OCI-LY1 (cell line): ENCODE data around the gene CILP.

Experiments used
- H2AFZ ChIP-seq: fragments of 200-600 bp; sonication (generic), shearing (Covaris generic); 2 replicates; pipeline ENCODE4 v1.6.0; 2014; ENCODE audit warnings: antibody characterized with exemption, mild to moderate bottlenecking, low read length
- H3F3A ChIP-seq: fragments of 200-600 bp; sonication (generic), shearing (Covaris generic); 2 replicates; pipeline ENCODE4 v1.6.0; 2014; ENCODE audit warnings: mild to moderate bottlenecking, antibody characterized with exemption, low read length, moderate library complexity; ENCODE audit not compliant: insufficient read depth
- H3K27ac ChIP-seq: fragments of 200-600 bp; sonication (generic); 2 replicates; pipeline ENCODE4 v1.5.1; 2014; ENCODE audit warnings: low read length, mixed run types, mild to moderate bottlenecking, low read depth; ENCODE audit not compliant: poor library complexity, severe bottlenecking
- H3K27me3 ChIP-seq: fragments of 200-600 bp; sonication (generic); 2 replicates; pipeline ENCODE4 v1.6.0; 2014; ENCODE audit warnings: antibody characterized with exemption, mild to moderate bottlenecking, low read length, moderate library complexity; ENCODE audit not compliant: insufficient read depth
- H3K36me3 ChIP-seq: fragments of 200-600 bp; sonication (generic); 2 replicates; pipeline ENCODE4 v1.6.1; 2014; ENCODE audit warnings: mild to moderate bottlenecking, antibody characterized with exemption, low read length, moderate library complexity, mixed read lengths; ENCODE audit not compliant: insufficient read depth
- H3K4me1 ChIP-seq: fragments of 200-600 bp; sonication (generic); 2 replicates; pipeline ENCODE4 v1.5.1; 2014; ENCODE audit warnings: mild to moderate bottlenecking, low read length, moderate library complexity; ENCODE audit not compliant: insufficient read depth, severe bottlenecking
- H3K4me2 ChIP-seq: fragments of 200-600 bp; sonication (generic), shearing (Covaris generic); 2 replicates; pipeline ENCODE4 v1.6.1; 2014; ENCODE audit warnings: low read length
- H3K4me3 ChIP-seq: fragments of 200-600 bp; sonication (generic); 2 replicates; pipeline ENCODE4 v1.5.1; 2014; ENCODE audit warnings: low read length, low read depth, mild to moderate bottlenecking, mixed read lengths; ENCODE audit not compliant: poor library complexity, severe bottlenecking
- H3K79me2 ChIP-seq: fragments of 200-600 bp; shearing (Covaris generic); 2 replicates; pipeline ENCODE4 v1.6.1; 2016; ENCODE audit warnings: mixed run types, low read length, mixed read lengths; ENCODE audit not compliant: insufficient read depth
- H3K9ac ChIP-seq: fragments of 200-600 bp; sonication (generic), shearing (Covaris generic); 2 replicates; pipeline ENCODE4 v1.6.1; 2014; ENCODE audit warnings: mild to moderate bottlenecking, low read length, mixed read lengths
- H3K9me2 ChIP-seq: fragments of 200-600 bp; sonication (generic), shearing (Covaris generic); 2 replicates; pipeline ENCODE4 v1.6.1; 2014; ENCODE audit warnings: low read depth, mild to moderate bottlenecking, low read length, mixed read lengths
- H3K9me3 ChIP-seq: fragments of 200-600 bp; shearing (Covaris generic); 2 replicates; pipeline ENCODE4 v1.6.1; 2014; ENCODE audit warnings: low read length, mixed read lengths
- H4K20me1 ChIP-seq: fragments of 200-600 bp; sonication (generic), shearing (Covaris generic); 2 replicates; pipeline ENCODE4 v1.6.0; 2016; ENCODE audit warnings: mild to moderate bottlenecking, low read length; ENCODE audit not compliant: insufficient read depth
- EZH2 ChIP-seq: fragments of 200-600 bp; sonication (generic), shearing (Covaris generic); IDR thresholded peaks from 2 replicates; pipeline ENCODE4 v1.8.0; 2017; ENCODE audit warnings: borderline replicate concordance, mixed run types, mild to moderate bottlenecking, antibody characterized with exemption, low read length, moderate library complexity, mixed read lengths
- TF ChIP-seq, protein P1 (sequence below): fragments of 200-600 bp; sonication (generic), shearing (Covaris generic); IDR thresholded peaks from 2 replicates; pipeline ENCODE4 v1.5.1; 2017; ENCODE audit warnings: mild to moderate bottlenecking, antibody characterized with exemption, low read length, moderate library complexity, mixed read lengths

CILP gene

DNA sequence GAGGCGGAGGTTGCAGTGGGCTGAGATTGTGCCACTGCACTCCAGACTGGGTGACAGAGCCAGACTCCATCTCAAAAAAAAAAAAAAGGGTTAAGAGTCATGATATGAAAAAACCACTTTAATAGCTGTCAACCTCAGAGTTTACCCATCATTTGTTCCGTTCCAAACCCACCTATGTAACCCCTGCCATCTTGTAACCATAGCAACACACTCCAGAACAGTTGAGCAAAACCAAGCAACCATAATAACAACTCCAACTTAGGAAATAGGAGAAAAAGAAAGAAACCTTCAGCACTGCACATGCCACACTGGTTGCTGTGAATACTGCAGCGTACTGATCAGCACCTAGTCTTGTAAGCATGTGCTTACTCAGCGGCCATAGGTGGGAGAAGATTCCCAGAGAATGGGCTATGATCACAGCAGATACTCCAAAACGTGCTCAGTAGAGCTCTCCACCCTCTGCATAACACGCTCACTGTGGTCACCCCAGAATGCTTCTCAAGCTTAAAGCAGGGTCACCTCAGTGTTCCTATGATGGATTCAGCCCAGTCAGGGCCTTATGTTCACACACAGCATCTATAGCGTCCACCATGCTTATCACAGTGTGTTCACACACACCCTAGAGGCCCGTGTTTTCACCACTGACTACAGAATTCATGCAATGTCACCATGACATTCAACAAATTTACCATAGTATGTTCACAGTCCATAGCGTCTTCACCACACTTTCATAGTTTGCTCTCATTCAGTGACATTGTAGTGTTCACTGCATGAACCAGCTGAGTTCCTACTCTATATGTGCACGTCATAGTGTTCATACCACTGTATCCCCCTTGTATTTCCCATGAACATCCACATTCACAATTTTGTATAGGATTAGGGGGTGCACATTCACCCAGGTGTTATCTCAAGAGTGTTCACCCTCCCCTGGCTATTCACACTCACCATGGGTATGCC is 6.5 kb upstream of the CILP start:
- TF ChIP-seq EZH2: no peak
- Histone ChIP-seq H3K27me3 (no peaks in the 10 kb centered on the region), H3K9ac (no peak overlapping the region), H3K4me3 (no peak overlapping the region), H3K27ac (no peak overlapping the region), H3K4me1 (no peaks in the 10 kb centered on the region), H3K79me2 (no peaks in the 10 kb centered on the region), H3K4me2 (no peak overlapping the region), H3F3A (no peaks in the 10 kb centered on the region), H2AFZ (no peak overlapping the region), H3K36me3 (no peaks in the 10 kb centered on the region), H3K9me3 (no peaks in the 10 kb centered on the region), H3K9me2 (no peaks in the 10 kb centered on the region), H4K20me1 (no peaks in the 10 kb centered on the region)

GRCh38 chr15:65215496-65215895 is 4.2 kb upstream of the CILP start:
- Histone ChIP-seq H3K79me2 (no peaks in the 10 kb centered on the region), H4K20me1 (no peaks in the 10 kb centered on the region), H2AFZ (no peak overlapping the region), H3K36me3 (no peaks in the 10 kb centered on the region), H3K4me1 (peaks cover 12% of the 10 kb centered on the region), H3K4me3 (no peak overlapping the region), H3K4me2 (no peak overlapping the region), H3K27me3 (no peaks in the 10 kb centered on the region), H3K27ac (no peak overlapping the region), H3F3A (no peaks in the 10 kb centered on the region), H3K9ac (no peak overlapping the region), H3K9me3 (no peaks in the 10 kb centered on the region), H3K9me2 (no peaks in the 10 kb centered on the region)
- no peak for TF ChIP-seq EZH2
- TF ChIP-seq, protein P1, sequence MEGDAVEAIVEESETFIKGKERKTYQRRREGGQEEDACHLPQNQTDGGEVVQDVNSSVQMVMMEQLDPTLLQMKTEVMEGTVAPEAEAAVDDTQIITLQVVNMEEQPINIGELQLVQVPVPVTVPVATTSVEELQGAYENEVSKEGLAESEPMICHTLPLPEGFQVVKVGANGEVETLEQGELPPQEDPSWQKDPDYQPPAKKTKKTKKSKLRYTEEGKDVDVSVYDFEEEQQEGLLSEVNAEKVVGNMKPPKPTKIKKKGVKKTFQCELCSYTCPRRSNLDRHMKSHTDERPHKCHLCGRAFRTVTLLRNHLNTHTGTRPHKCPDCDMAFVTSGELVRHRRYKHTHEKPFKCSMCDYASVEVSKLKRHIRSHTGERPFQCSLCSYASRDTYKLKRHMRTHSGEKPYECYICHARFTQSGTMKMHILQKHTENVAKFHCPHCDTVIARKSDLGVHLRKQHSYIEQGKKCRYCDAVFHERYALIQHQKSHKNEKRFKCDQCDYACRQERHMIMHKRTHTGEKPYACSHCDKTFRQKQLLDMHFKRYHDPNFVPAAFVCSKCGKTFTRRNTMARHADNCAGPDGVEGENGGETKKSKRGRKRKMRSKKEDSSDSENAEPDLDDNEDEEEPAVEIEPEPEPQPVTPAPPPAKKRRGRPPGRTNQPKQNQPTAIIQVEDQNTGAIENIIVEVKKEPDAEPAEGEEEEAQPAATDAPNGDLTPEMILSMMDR: no peak

DNA sequence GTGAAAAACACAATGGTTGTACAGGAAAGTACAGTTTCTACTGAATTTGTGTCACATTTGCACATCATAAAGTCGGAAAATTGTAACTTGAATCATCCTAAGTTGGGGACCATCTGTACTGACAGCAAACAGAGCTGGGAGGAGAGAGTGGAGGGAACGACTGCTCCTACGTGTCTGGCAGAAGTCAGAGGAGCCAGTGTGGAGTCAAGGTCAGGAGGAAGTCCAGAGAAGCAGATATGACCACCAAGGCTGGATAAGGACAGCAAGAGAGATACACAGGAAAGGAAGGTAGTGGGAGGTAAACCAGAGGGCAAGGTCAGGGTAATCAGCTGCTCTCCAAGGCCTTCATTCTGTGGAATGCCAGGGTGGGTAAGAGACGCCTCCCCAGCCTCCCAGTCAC is 2.7 kb upstream of the CILP start:
- Histone ChIP-seq H3K27ac (no peak overlapping the region), H3K9ac (no peak overlapping the region), H3F3A (no peaks in the 10 kb centered on the region), H3K4me1 (peaks cover 12% of the 10 kb centered on the region), H3K9me2 (no peaks in the 10 kb centered on the region), H2AFZ (no peak overlapping the region), H3K4me3 (no peak overlapping the region), H4K20me1 (no peaks in the 10 kb centered on the region), H3K27me3 (no peaks in the 10 kb centered on the region), H3K36me3 (no peaks in the 10 kb centered on the region), H3K4me2 (no peak overlapping the region), H3K79me2 (no peaks in the 10 kb centered on the region), H3K9me3 (no peaks in the 10 kb centered on the region)
- TF ChIP-seq, protein P1: no peak
- TF ChIP-seq EZH2: no peak

DNA sequence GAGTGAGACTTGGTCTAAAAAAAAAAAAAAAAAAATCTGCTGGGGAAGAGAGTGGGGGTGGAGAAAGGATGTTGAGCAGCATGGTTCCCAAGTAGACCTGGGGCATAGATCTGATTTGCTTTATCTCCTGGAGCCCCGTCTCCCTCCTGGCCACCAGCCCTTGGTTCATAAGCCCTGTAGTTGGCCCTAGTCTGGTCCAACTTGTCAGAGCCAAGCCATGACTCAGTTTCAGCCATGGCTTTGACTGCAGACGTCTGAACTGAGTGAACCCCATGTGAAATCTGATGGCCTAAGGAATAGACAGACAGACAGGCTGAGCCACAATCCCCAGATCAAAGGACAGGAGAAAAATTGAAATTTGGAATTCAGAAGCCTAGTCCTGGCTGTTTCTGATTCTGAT is 2.0 kb upstream of the CILP start:
- no peaks in the 10 kb centered on the region for H3K9me2 ChIP-seq
- no peak overlapping the region for H3K27ac ChIP-seq
- H3K9ac ChIP-seq: no peak overlapping the region
- no peaks in the 10 kb centered on the region for H3F3A ChIP-seq
- H3K4me3 ChIP-seq: no peak overlapping the region
- H3K4me2 ChIP-seq: no peak overlapping the region
- peaks cover 12% of the 10 kb centered on the region for H3K4me1 ChIP-seq
- H2AFZ ChIP-seq: no peak overlapping the region
- no peaks in the 10 kb centered on the region for H3K79me2 ChIP-seq
- no peak for TF ChIP-seq EZH2
- TF ChIP-seq, protein P1: no peak
- no peaks in the 10 kb centered on the region for H3K36me3 ChIP-seq
- no peaks in the 10 kb centered on the region for H4K20me1 ChIP-seq
- H3K9me3 ChIP-seq: no peaks in the 10 kb centered on the region
- H3K27me3 ChIP-seq: no peaks in the 10 kb centered on the region
